ENCODE data around the gene ENTHD1. TPM values are rescaled to one million over a fixed set of nuclear protein-coding genes. Genes with fewer than 3 reads are reported as not detected.

Gene ENTHD1
- total and polyA plus RNA-seq, 9 of the 15 experiments (the other 6 are each of a cell fraction or from before 2014, with no cell fraction given), result 0.13 to 0.98 (median 0.35) TPM

GRCh38 chr22:39765046-39765445 lies 128.5 kb downstream of the ENTHD1 start (continued):
- no peak for TF ChIP-seq ZNF551 (CRISPR knock-in tag; IDR thresholded peaks at IDR 0.05)
- TF ChIP-seq NFIX (CRISPR knock-in tag; IDR thresholded peaks at IDR 0.05; ENCODE audit: low read depth), result no peak
- no peak for TF ChIP-seq PCBP1 (IDR thresholded peaks at IDR 0.05; ENCODE audit: low read depth, low read length, poor library complexity, severe bottlenecking)
- no peak for TF ChIP-seq NCOA2 (IDR thresholded peaks at IDR 0.05; ENCODE audit: partially characterized antibody in 2 of 2)
- no peak for TF ChIP-seq PML (IDR thresholded peaks at IDR 0.05; ENCODE audit: low read length)
- TF ChIP-seq ZNF766 (CRISPR knock-in tag; conservative IDR thresholded peaks at IDR 0.05), result 0 out of 2 replicates have a peak, but pooled peaks have one; percentile 14
- TF ChIP-seq HCFC1 (IDR thresholded peaks at IDR 0.05; ENCODE audit: low read depth, low read length), result no peak
- no peak for TF ChIP-seq RAD21 (CRISPR knock-in tag; conservative IDR thresholded peaks at IDR 0.05 in 1 of 2, IDR thresholded peaks at IDR 0.05 in 1 of 2)
- peak; percentile 42; the same call in 1 of the 2 replicates for TF ChIP-seq SMARCA4 (IDR thresholded peaks at IDR 0.05)
- TF ChIP-seq ARHGAP35 (IDR thresholded peaks at IDR 0.05; ENCODE audit: partially characterized antibody), result no peak
- TF ChIP-seq CTBP1 (IDR thresholded peaks at IDR 0.05; ENCODE audit: borderline replicate concordance), result peak; percentile 50; the same call in 1 of the 2 replicates
- TF ChIP-seq GATA2 (CRISPR knock-in tag; IDR thresholded peaks at IDR 0.05), result 0 out of 2 replicates have a peak, but pooled peaks have one; percentile 22
- no peak for TF ChIP-seq PHF8 (IDR thresholded peaks at IDR 0.05; ENCODE audit: borderline replicate concordance, low read length)
- TF ChIP-seq ETV6 (IDR thresholded peaks at IDR 0.05; ENCODE audit: borderline replicate concordance in 1 of 2, low read depth in 2 of 2, low read length in 1 of 2), result no peak
- TF ChIP-seq ETV6 (CRISPR knock-in tag; IDR thresholded peaks at IDR 0.05; ENCODE audit: borderline replicate concordance), result no peak
- TF ChIP-seq ZNF764 (CRISPR knock-in tag; IDR thresholded peaks at IDR 0.05; ENCODE audit: low read depth), result no peak
- TF ChIP-seq ZC3H11A (IDR thresholded peaks at IDR 0.05; ENCODE audit: low read depth, low read length), result no peak
- no peak for TF ChIP-seq CAMTA2 (CRISPR knock-in tag; conservative IDR thresholded peaks at IDR 0.05)
- TF ChIP-seq CBFA2T2 (conservative IDR thresholded peaks at IDR 0.05), result no peak
- TF ChIP-seq ZBTB2 (IDR thresholded peaks at IDR 0.05), result no peak
- no peak for TF ChIP-seq CTCF (IDR thresholded peaks at IDR 0.05 in 2 of 3, conservative IDR thresholded peaks at IDR 0.05 in 1 of 3; ENCODE audit: insufficient read depth in 2 of 3, low read depth in 1 of 3, low read length in 3 of 3)
- TF ChIP-seq MBD1 (CRISPR knock-in tag; IDR thresholded peaks at IDR 0.05), result no peak
- TF ChIP-seq ZNF197 (CRISPR knock-in tag; IDR thresholded peaks at IDR 0.05; ENCODE audit: low read depth), result no peak
- no peak for TF ChIP-seq EGR1 (conservative IDR thresholded peaks at IDR 0.05)
- TF ChIP-seq ZNF184 (CRISPR knock-in tag; IDR thresholded peaks at IDR 0.05), result no peak
- TF ChIP-seq BRD9 (IDR thresholded peaks at IDR 0.05; ENCODE audit: low read depth, partially characterized antibody), result peak; percentile 32

All from K562 (cell line).